RWPE1 (cell line): ENCODE results near the gene POLE.

ENCODE experiments used
- CTCF ChIA-PET: fragments of 350-600 bp; sonication (Branson Sonifier 250); formaldehyde crosslinking; extraction: SDS; loops from one replicate; lab custom pipeline; 2021; lab: Yijun Ruan, JAX
- POLR2A ChIA-PET: fragments of 400-600 bp; formaldehyde crosslinking; extraction: SDS; loops from one replicate; lab custom pipeline; 2020; ENCODE audit warnings: antibody characterized with exemption; ENCODE audit not compliant: low non-redundant PET; lab: Yijun Ruan, JAX
- DNase-seq: peaks from one replicate; pipeline ENCODE4 v3.0.0; 2012; ENCODE audit warnings: low spot score
- H3K27ac ChIP-seq: fragments of 450-650 bp; 2 replicates; pipeline ENCODE4 v1.5.1; 2017
- CTCF ChIP-seq: fragments of 450-650 bp; conservative IDR thresholded peaks from 2 replicates; pipeline ENCODE4 v1.5.1; 2017; ENCODE audit warnings: low read depth, mild to moderate bottlenecking

The POLE gene

GRCh38 chr12:132581348-132582057 is 105.6 kb downstream of the POLE start:
- TF ChIP-seq CTCF: no peak
- H3K27ac ChIP-seq: no peak overlapping the region
- ChIA-PET POLR2A (no interaction called here), CTCF (interaction anchor here (0.7 kb wide), 1 partner anchor 77 kb away, joined by 3 read pairs; no protein-coding TSS in a partner anchor)
- no peak for DNase-seq

GRCh38 chr12:132580701-132581292 is 106.3 kb downstream of the POLE start:
- POLR2A ChIA-PET: no interaction called here
- H3K27ac ChIP-seq: no peak overlapping the region
- CTCF ChIA-PET: interaction anchor here (0.6 to 0.7 kb wide), 2 partner anchors 19 to 167 kb away, joined by 3 read pairs; no protein-coding TSS in a partner anchor
- no peak for DNase-seq
- no peak for TF ChIP-seq CTCF

- POLR2A ChIA-PET: interaction anchor here (0.6 kb wide), 3 partner anchors 11 to 150 kb away, joined by 3 read pairs; no protein-coding TSS in a partner anchor
- DNase-seq: no peak
- no peak for TF ChIP-seq CTCF
- H3K27ac ChIP-seq: no peak overlapping the region; the same call in 1 of the 2 replicates
- CTCF ChIA-PET: no interaction called here
Observed at GRCh38 chr12:132579744-132580143, 107.4 kb downstream of the POLE start.

GRCh38 chr12:132578826-132579225 is 108.3 kb downstream of the POLE start:
- ChIA-PET CTCF (interaction anchor here (0.6 kb wide), 1 partner anchor 191 kb away, joined by 3 read pairs; no protein-coding TSS in a partner anchor), POLR2A (no interaction called here)
- TF ChIP-seq CTCF: no peak
- H3K27ac ChIP-seq: no peak overlapping the region
- no peak for DNase-seq

GRCh38 chr12:132578118-132578517 is 109.0 kb downstream of the POLE start:
- ChIA-PET POLR2A (no interaction called here), CTCF (no interaction called here)
- no peak for TF ChIP-seq CTCF
- DNase-seq: no peak
- no peak overlapping the region for H3K27ac ChIP-seq

GRCh38 chr12:132577191-132577920 is 109.8 kb downstream of the POLE start:
- DNase-seq: no peak
- ChIA-PET POLR2A (no interaction called here), CTCF (no interaction called here)
- TF ChIP-seq CTCF: no peak
- 0 out of 2 replicates have a peak overlapping the region, but pooled peaks have one; percentile 5 for H3K27ac ChIP-seq
